ENCODE data around the gene EXOC6B.

DNA sequence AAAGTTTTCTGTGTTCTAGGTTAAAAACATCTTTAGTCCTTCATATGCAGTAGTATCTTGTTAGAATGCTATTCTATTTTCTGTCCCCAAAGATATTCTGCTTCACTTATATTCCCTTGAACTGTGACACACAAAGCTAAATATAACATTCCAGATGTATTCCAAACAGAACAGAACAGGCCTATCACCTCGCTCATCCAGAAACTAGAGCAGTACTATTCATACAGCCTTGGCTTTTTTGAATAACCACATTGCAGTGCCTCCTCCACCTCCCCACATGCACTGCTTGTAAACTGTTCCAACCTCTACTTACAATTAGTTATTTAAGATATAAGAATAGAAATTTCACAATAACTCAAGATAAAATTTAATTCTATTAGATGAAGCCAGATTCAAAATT lies 196.8 kb downstream of the EXOC6B start:
- TF ChIP-seq, protein P1, sequence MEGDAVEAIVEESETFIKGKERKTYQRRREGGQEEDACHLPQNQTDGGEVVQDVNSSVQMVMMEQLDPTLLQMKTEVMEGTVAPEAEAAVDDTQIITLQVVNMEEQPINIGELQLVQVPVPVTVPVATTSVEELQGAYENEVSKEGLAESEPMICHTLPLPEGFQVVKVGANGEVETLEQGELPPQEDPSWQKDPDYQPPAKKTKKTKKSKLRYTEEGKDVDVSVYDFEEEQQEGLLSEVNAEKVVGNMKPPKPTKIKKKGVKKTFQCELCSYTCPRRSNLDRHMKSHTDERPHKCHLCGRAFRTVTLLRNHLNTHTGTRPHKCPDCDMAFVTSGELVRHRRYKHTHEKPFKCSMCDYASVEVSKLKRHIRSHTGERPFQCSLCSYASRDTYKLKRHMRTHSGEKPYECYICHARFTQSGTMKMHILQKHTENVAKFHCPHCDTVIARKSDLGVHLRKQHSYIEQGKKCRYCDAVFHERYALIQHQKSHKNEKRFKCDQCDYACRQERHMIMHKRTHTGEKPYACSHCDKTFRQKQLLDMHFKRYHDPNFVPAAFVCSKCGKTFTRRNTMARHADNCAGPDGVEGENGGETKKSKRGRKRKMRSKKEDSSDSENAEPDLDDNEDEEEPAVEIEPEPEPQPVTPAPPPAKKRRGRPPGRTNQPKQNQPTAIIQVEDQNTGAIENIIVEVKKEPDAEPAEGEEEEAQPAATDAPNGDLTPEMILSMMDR (IDR thresholded peaks at IDR 0.05), result no peak
- TF ChIP-seq POLR2A (IDR thresholded peaks at IDR 0.05), result no peak
